Stimulated activated CD8-positive, alpha-beta memory T cell treated with anti-CD3 and anti-CD28 coated beads, Interleukin-7, amount 100 ng/mL, for 48 hours (primary cell): ENCODE data around the gene GSDME.
"Not testable (repeated sequence)": the region's sequence is repeated elsewhere in the genome, so short reads cannot be mapped to it uniquely, and the experiment has no call there.

Source experiments
- DNase-seq, 2 donors: peaks; one replicate each; pipeline ENCODE4 v3.0.0-alpha.2; 2020; ENCODE audit warnings: low read depth in 1 of 2; ENCODE audit errors: extremely low read depth in 1 of 2

GSDME gene

GRCh38 chr7:24757353-24758275, at the start of gene GSDME:
GSDME (minus strand) TSS chr7:24757464; CDS start chr7:24749774, 7,690 bp downstream.
- no peak for DNase-seq

- no peak for DNase-seq
Measured at GRCh38 chr7:24802300-24802699, 45.0 kb upstream of the GSDME start.

GRCh38 chr7:24801883-24802282, 44.6 kb upstream of the GSDME start:
- no peak for DNase-seq

- DNase-seq: no peak
Measured at GRCh38 chr7:24800667-24801066, 43.4 kb upstream of the GSDME start.

DNA sequence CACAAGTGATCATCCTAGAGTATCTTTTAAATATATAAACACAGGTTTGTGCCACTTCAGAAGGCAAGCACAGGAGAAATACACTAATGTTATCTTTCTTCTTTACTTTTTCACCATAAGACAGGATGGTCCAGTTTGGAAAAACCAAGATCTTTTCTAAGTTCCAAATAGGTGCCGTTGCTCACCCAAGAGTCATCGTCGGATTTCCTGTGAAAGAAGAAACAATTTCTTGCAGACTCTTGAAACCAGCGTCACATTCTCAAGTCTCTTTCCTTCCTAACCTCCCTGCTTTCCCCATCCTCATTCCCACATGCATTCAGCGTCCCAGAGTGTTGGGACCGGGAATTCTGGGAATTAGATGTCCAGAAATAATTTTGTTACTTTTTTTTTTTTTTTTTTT, 42.8 kb upstream of the GSDME start:
- no peak for DNase-seq

GRCh38 chr7:24799506-24799905, 42.2 kb upstream of the GSDME start:
- DNase-seq: no peak

DNA sequence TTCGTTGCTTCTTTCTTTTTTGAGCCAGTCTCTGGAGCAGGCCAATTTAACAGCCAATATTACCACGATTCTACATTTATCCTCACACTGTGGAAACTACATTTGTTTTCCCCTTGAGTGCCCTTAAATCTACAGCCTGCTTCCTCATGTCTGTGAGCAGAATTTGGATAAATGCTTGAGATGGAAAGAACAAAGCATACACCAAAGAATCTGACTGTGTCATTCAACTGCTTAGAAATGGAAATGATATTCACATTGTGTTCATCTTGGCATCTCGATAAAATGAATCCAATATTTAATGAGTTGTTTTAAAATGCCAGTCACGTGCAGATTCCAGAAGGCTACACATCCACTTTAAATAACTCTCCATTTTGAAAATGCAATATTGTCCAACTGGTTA, 41.0 kb upstream of the GSDME start:
- no peak for DNase-seq

GRCh38 chr7:24797270-24797669, 40.0 kb upstream of the GSDME start:
- no peak for DNase-seq

GRCh38 chr7:24795407-24795767, 38.1 kb upstream of the GSDME start:
- no peak for DNase-seq

DNA sequence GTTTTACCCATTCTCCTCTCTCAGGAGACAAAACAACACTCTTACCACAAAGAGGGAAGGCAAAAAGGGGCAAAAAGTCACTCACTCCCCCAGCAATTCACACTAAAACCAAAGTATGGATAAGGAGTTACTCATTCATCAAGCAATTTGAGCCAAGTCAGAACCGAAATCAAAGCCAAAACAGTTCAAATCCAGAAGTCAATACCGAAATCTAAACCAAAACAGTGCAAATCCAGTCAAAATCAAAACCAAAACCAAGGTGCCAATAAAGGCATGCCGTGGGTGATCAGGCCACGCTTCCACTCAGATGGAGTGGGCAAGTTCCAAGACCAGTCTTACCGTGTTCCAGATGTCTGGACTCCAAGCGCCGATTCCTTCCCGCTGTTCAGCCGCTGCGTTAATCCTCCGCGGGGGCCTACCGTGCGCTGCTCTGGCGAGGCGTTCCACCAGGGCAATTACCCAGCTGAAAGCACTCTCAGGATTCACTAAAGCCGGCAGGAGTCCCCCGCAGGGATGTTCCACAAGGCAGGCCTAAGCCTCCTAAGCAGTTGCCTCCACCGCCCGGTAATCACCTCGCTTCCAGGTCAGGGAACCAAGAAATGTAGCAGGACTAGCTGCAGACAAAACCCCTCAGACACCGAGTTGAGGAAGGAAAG, 37.6 kb upstream of the GSDME start:
- not testable (repeated sequence) for DNase-seq

DNA sequence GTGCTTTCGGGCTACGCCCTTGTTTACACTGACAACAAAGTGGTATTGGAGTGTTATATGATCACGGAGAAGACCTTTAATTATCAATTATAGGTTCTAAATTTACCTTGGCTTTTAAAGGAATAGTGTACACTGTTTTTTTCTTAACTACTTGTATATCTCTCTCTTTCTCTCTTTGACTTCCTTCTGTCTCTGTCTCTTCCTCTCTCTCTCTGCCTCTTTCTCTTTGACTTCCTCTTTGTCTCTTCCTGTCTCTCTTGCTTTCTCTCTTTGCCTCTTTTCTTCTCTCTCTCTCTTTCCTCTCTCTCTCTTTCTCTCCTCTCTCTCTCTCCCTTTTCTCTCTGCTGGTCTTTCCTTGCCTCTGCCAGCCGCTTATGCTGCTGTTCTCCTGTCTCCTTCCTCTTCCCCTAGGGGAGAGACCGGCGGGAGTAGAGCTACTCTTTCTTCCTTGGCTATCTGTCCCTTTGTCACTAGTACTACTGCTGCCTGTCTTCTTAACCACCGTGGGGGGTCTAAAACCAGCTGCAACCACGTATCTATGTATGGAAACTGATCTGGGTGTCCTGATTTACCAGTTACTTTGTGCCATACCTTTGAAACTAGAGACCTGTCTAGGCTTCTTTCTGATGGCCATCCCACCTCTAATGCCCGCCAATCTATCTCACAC, 36.9 kb upstream of the GSDME start:
- DNase-seq: no peak

DNA sequence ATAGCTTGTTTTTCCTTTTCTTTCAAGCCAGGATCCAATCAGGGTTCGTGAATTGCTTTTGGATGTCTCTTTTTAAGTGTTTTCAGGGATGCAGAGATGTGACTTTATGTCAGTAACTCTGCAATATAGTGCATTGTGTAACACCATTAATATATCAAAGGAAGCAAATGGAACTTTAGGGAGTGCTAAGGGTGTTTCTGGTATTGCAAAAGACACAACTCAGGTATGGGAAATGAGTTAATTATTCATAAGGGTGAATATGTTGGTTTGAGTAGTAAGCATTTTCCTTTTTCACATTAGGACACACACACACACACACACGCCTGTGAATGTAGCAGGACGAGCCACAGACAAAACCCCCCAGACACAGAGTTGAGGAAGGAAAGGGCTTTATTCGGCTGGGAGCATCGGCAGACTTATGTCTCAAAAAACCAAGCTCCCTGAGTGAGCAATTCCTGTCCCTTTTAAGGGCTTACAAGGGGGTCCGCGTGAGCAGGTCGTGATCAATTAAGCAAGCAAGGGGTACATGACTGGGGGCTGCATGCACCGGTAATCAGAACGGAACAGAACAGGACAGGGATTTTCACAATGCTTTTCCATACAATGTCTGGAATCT, 31.8 kb upstream of the GSDME start:
- DNase-seq: no peak

GRCh38 chr7:24788075-24788474, 30.8 kb upstream of the GSDME start:
- DNase-seq: no peak

DNA sequence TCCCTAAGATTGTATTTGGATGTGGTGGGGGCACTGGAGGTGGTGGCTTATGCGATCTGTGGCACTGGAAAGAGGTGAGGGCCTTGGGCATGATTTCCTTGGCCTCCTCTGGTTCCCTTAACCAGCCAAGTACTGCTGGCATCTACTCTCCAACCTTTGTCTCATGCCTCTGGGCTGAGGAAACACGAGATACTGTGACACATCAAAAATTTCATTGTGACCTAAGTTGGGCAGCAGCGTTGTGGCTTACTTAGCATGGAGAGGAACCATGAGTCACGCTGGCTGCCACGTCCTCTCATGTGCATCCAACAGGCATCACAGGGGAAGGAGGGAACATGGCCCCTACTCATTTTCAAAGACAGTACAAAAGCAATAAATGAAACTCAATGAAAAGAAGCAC, 29.7 kb upstream of the GSDME start:
- DNase-seq: peak in 1 of 2 donors; percentile 30

DNA sequence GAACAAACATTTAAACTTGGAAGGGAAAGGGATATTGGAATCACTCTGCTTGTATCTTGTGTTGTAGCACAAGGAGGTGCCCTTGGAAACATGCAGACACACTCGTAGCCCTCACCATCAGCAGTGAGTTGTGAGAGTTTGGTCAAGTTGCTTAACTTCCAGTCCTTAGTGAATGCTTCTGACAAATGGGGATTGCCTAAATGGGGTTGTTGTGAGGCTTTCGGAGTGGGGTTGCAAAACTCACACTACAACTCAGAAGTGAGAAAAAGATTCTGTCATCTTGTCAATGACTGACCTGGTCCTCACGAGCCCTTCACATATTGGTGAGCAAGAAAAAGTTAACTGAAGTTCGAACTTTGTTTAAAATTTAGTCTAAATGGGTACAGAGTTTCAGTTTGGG, 29.0 kb upstream of the GSDME start:
- no peak for DNase-seq

DNA sequence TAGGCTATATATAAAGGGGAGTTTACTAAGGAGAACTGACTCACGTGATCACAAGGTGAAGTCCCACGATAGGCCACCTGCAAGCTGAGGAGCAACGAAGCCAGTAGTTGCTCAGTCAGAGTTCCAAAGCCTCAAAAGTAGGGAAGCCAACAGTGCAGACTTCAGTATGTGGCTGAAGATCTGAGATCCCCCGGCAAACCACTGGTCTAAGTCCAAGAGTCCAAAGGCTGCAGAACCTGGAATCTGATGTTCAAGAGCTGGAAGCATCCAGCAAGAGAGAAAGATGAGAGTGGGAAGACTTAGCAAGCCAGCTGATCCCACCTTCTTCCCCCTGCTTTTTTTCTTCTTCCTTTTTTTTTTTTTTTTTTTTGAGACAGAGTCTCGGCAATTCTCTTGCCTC, 27.0 kb upstream of the GSDME start:
- no peak for DNase-seq

GRCh38 chr7:24783698-24784097, 26.4 kb upstream of the GSDME start:
- DNase-seq: no peak

DNA sequence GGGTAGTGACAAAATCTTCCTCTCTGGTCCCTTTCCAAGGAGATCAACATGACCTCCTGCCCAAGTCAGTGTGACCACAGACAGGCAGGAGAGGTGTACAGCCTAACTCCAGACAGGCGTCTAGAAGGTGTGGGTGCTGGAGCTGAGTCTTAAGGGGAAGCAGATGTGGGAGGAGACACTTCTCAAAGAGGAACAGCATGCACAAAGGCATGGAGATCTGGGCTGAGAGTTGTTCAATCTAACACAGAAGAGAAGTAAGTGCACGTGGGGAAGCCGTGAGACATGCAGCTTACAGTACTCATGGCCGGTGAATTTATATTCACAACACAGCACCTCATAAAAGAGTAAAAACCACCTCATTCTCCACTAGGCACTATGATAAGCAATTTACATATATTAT, 23.8 kb upstream of the GSDME start:
- no peak for DNase-seq

GRCh38 chr7:24779283-24779655, 22.0 kb upstream of the GSDME start:
- no peak for DNase-seq

DNA sequence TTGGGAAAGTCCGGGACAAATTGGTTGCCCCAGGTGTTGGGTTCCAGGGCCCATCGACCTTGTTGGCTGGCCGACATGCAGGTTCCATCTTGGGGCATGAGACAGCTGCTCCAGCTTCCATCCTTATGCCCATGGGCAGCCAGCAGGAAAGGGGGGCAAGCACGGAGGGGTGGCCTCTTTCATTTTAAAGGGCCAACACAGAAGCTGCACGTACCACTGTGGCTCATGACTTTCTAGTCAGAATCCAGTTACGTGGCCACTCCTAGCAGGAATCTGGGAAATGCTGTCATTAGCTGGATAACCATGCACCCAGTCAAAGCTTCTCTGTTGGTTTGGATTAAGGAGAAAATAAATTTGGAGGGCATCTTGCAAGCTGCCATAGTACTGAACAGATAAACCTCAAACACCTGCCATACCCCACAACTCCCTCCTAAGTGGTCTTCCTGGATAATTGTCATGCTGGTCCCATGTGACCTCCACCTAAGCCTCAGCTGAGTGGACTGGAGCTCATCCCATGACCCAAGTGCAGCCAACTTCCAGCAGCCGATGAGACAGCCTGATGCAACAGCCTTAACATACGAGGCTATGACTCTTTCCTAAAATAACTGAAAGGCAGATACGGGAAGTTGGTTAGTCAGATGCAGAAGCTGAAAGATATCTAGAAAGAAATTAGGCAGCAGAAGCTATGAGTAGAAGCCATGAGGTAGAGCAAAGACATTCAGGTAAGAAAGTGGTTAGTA, 21.4 kb upstream of the GSDME start:
- DNase-seq: no peak

DNA sequence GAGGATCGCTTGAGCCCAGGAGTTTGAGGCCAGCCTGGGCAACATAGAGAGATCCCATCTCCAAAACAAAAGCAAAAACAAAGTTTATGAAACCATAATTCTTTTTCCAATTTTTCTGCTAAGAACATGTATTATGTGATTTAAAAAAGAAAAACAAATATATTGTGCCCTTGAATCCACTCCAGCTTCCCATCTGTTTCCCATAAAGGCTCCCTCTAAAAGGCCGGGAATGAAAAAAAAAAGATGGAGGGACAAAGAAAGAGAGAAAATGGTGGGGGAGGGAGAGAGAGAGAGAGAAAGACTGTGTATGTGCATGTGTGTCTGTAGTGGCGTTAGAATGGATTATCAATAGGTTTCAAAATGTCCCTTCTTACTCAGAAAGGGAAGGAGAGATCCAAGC, 20.5 kb upstream of the GSDME start:
- DNase-seq: no peak
